Activated CD4-positive, CD25-positive, alpha-beta regulatory T cell treated with anti-CD3 and anti-CD28 coated beads, Interleukin-2, amount 50 U/mL, for 16 hours (primary cell): ENCODE data around the gene MAP3K4.

Experiments
- DNase-seq: peaks from one replicate; pipeline ENCODE4 v3.0.0-alpha.2; 2020; ENCODE audit warnings: low read depth, low spot score

MAP3K4 gene

DNA sequence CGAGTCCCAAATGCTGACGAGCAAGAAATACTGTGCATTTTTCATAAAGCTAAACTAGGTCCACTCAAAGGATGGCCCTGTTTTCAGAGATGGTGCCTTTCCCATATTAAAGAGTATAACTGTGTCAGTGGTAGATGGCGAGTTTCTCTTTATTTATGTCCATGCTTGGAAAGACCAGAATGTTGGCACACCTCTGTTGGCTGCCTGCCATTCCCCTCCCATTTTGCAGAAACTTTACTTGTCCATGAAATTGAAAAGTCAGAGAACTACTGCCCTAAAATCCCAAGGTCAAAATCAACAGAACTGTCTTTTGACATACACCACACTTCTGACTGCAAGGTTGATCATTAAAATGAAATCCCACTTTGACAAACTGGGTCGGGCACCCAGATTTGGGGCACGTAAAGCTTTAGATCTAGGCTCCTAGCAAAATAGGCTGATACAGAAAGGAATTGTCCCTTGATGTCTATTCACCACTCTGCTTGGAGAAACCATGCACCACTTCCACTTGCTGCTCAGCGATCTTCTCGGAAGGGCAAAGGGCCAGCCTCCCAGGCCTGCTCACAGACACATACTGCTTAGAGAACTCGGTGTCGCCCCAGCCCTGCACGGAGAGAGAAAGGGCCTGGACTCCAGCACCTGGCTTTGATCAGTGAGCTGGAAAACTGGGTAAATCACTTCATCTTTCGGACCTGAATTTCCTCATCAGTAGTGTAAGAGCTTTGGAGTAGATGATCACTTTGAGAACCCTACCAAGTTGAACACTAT lies 152.3 kb downstream of the MAP3K4 start:
- DNase-seq, result no peak

DNA sequence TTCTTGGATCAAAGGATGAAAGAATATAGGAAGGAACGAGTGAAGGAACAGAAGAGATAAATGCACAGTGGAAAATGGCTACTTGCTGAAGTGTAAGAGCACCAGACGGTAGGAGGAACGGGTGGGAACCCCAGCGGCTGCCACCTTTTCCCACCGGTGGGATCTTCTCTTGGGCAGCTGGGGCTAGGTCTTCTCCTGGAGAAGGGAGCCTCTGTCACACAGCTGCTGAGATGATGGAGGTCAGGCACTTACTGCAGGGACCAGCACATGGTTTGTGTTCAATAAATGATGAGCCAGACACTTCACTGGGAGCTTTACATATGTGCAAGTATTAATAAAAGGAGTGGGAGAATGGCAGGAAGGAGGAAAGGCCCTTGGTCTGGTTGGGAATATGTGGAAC lies 158.6 kb downstream of the MAP3K4 start:
- no peak for DNase-seq

DNA sequence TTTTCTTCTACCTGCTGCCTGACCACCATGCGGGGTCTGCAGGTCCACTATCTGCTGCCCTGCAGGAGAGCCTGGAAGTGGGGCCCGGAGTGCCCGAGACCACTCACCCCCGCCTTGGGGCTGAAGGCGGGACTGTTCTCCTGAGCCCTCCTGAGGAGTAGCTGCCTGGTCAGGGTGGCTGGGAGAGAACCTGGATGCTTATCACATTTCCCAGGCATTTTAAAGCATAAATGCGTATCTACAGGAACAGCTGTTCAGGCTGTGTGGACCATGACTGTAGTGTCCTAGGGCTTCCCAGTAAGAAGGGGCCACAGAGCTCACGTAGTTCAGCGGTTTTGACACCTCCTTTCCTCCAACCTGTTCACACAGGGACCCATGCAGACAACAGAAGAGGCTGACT lies 159.0 kb downstream of the MAP3K4 start:
- DNase-seq, result no peak

DNA sequence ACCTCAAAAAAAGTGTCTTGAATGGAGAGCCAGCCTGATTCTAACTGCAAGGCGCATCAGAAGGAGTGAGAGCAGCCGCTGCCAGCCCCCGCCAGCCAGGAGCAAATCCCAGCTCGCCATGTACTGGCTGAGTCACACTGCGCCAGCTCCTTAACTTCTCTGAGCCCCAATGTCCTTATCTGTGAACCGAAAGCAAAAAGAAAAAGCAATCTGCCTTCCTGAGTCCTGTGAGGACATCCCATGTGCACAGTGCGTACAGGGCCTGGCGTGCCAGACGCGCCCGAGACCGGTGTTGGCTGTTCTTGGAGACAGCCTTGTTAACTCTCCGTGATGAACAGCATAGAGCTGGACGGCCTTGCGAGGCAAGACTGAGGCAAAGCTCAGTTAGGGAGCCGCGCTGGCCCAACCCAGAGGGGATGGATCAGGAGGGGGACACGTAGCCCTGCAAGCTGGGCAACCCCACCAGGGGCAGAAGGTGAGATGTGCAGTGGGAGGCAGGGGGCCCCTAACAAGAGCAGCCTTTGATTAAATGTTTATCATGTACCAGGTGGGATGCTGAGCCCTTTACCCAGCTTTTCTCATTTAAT lies 159.6 kb downstream of the MAP3K4 start:
- DNase-seq, result no peak

DNA sequence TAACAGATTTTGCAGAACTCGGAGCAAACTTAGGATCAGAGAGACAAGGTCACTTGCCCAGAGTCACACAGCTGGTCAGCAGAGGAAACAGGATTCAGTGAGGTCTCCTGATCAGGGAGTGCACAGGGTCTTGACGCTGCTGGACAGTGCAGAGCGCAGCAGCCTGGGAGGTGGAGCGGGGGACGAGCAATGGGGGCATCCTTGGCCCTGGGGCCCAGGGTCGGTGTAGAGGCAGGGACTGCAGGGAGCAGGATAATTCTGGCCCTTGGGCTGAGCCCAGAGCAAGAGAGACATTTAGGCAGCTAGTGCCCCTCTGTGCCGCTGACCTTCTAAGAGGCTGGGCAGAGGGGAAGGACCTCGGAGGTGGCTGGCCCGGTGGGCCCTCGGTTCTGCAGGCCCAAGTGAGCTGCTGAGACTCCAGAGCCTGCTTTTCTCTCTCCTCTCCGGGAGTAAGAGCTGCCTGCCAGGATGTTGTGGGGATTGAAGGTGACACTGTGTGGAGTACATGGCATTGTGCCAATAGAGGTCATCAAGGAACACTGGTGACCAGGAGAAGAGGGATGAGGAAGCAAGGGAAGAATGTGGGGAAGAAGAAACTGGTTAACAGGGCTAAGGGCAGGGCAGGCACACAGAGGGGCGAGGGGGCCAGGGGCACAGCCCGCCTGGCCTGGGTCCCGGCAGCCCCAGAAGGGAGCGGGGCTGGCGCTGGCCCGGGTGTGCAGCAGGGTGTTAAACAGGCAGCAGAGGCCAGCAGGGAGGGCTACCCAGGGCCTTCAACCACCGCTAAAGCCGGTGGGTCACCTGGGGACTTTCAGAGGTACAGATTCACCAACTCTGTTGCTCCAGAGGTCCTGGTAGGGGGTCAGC lies 160.3 kb downstream of the MAP3K4 start:
- DNase-seq, result no peak

DNA sequence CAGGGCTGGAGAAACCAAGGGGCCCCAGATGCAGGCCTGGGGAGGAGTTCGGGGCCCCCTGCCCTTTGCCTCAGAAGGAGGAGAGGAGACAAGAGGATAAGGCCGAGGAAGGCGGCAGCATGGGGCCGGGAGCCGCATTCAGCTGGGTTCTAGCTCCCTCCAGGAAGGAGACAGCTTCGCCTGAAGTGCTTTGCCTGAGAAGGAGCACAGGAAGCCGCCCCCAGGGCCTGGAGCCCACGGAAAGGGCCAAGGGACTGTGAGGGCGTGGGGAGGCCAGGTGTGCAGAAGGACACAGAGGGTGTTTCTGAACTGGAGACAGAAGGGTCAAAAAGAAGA lies 160.9 kb downstream of the MAP3K4 start:
- no peak for DNase-seq

DNA sequence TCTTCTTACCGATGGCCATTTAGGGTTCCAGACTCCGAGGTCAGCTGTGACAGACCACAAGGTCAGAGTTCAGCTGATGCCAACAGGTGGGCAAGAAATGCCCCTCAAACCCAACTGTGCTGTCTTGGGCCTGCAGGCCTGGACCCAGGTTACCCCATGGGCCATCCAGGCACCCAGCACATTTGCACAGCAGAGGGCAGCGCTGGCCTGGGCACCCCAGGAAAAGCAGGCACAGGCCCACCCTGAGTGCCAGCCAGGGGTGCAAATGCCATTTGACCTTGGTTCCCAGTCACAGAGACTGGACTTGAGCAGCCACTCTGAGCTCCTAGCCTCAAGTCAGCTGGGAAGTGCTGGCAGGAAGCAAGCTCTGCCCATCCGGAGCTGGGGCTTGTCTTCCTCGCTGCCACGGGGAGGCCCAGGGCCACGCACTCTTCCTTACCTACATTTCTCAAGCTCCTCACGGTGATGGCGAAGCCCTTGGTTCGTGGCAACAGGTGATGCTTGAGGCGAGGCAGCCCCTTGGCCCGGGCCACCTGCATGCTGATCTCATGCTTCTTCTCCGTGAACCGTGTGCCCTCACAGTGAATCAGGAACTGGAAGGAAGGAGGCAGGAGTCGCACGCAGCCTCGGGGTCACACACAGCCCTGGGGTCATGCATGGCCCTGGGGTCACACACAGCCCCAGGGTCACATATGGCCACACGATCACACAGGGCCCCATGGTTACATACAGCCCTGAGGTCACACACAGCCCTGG lies 161.5 kb downstream of the MAP3K4 start:
- no peak for DNase-seq

DNA sequence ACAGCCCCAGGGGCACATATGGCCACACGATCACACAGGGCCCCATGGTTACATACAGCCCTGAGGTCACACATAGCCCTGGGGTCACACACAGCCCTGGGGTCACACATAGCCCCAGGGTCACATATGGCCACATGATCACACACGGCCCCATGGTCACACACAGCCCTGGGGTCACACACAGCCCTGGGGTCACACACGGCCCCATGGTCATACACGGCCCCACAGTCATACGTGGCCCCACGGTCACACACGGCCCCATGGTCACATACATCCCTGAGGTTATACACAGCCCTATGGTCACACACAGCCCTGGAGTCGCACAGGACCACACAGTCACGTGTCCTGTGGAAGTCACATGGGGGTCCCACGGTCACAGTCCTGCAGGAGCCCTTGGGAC lies 162.2 kb downstream of the MAP3K4 start:
- DNase-seq, result no peak

DNA sequence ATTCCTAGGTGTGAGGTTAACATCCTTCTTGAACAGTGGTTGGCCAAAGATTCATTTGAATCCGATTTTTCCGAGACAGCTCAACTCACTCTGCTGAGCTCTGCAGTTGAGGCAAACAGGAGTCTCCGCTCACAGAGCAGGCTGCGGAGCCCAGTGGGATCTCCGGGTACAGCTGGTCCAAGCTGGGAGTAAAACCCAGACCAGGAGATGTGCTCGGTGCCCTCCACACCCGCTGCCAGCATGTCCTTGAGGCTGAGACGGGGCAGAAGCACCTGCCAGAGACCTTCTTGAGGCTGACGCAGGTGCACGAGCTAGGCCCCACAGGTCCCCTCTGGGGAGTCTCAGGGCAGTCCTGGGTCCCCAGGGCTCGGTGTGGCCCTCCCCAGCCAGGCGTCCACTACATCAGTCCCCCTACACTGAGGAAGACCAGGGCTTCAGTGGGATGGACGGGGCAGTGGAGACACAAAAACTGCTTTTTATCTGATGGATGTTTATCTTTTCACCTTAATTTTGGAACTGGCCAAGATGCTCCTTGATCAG lies 163.3 kb downstream of the MAP3K4 start:
- no peak for DNase-seq

DNA sequence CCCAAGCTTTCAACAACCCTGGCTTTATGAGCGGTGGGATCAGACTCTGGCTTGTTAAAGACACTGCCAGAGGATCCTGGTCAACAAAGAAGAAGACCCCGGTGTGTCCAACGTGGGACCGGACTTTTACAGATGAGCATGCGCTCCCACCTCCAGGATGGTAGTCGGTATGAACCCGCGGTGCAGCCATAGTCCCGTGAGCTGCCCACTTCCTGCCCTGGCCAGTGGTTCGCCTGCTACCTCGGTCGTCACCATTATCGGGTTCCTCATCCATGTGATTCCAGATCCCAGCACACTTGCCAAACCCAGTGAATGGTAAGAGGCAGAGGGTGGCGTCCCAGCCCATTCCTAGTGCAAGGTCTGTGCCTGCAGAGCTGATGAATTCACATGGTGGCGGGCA lies 169.6 kb downstream of the MAP3K4 start:
- DNase-seq, result no peak

DNA sequence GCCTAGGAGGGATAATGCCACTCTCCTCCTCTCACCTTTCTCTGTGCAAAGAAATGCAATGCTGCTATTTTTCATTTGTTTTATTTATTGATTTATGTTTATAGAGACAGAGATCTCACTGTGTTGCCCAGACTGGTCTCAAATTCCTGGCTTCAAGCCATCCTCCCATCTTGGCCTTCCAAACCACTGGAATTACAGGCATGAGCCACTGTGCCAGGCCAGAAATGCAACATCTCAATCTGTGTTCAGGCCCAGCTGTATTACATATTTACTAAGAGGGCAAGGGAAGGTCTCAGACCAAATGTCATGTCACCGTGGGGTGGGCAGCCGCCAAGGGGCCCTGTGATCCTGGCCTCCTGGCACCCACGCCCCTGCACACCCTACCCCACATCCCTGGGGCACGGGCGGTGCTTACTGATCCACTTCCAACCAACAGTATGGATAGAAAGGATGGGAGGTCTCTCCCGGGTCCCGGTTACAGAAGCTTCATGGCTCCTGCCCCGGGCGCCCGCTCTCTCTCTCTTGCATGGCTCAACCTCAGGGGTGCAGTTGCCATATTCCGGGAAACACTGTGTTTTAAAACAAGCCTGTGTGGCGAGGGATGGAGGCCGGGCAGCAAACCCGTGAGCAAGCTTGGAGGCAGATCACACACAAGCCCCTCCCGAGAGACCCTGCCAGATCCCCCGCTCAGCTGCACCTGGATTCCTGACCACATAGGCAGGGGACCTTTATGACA lies 170.5 kb downstream of the MAP3K4 start:
- no peak for DNase-seq

DNA sequence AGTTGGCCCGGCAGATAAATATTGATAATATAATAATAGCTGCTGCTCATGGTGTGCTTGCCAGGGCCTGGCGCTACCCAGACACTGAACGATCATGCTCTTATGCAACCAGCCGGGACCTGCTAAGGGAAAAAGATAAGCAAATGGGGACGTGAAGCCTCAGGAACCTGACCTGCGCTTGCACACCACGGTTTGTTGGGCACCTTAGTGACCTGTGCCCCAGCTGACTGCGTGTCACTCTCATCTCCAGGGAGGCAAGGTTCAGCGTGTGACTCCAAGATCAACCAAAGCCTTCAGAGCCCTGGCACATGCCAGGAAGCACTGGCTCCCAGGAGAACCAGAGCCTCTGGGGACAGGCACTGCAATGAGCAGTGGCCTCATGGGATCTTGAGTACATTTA lies 171.2 kb downstream of the MAP3K4 start:
- DNase-seq, result no peak

DNA sequence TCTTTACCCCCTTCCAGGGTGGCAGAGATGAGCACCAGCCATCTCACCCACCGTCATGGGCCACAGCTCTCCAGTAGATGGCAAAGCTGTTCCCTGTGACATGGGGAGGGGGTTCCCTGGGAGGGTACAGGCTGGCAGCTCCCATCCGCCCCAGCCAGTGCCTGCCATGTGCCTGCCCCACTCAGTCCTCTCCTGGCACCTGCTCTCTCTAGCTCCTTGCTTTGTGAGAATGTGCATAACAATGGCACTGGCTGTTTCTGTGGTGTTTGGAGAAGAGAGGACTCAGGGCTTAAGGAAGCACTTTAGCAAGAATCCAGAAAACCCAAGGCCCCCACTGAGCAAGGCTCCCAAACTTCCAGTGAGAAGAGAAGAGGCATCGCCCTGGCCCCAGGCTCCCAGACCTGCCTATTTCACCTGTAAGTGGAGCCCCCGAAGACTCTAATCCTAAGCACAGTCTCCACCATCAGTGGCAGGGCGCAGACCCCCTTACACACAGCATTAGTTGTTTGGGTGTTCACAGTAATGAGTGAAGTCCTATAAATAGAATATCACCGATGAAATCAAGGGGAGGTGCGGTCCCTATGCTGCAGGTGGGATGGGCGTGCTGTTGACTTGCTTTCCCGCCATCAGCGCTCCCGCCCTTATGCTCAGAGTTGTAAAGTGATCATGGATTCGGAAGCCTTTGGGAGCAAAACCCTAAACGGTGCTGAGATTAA lies 172.1 kb downstream of the MAP3K4 start:
- no peak for DNase-seq

DNA sequence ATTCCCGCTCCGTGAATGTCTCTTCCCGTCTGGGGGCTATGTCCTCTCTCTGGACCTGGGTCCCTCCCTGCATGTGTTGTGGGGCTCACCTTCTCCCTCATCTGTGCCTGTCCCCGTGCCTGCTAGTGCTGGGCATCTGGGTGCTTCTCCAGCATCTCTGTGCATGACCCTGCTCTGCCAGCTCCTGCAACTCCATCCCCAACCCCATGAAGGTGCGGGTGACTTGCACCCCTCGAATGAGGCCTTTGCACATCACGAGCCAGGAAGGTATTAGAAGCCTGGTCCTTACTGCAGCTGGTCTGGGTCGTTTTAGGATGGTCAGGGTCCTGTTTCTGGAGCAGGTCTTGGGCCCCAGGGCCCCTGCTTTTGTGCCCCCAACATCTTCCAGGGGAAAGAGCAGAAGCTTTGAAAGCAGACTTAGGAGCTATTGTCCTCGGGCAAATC lies 172.6 kb downstream of the MAP3K4 start:
- no peak for DNase-seq

DNA sequence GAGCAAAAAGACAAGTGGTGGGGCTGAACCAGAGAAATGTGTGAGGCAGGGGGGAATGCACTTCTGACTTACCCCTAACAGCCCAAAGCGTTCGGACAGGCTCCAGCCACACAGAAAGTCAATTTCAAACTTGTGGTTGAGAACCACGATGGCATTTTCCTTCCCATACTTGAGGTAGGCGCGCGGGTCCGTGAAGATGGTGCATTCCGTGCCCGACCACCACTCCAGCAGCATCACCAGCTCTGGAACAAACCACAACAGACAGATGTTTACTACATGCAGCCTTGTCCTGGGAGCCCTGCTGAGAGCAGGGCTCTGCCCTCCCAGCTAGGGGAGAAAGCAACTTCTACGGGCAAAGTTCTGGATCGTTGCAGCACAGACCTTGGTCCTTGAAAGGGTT lies 174.6 kb downstream of the MAP3K4 start:
- no peak for DNase-seq

DNA sequence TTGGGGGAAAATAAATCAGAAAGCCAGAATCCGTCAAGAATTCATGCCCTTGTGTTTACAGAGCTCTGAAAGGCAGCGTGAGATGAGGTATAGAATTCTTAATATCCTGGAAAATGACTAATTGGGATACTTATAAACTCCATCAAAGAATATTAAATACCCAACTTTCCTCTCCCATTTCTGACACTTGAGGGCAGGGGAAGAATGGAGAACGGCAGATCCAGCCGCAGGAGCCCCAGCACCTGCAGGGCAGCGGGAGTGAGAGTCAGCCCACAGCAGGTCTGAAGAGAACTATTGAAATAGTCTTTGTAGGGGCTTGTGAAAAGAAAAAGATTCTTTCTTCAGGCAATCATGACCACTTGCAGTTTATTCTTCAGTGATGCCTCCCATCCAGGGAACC lies 175.1 kb downstream of the MAP3K4 start:
- DNase-seq, result no peak
